BE2C (cell line): ENCODE results near the gene AFM.

Experiments used
- DNase-seq: peaks from one replicate; pipeline ENCODE4 v3.0.0-alpha.2; 2020
- H3K27me3 ChIP-seq: fragments of 250-450 bp; sonication (Bioruptor Pico); 2 replicates; pipeline ENCODE4 v1.5.1; 2020; ENCODE audit warnings: mild to moderate bottlenecking
- H3K36me3 ChIP-seq: fragments of 250-450 bp; sonication (Bioruptor Pico); 2 replicates; pipeline ENCODE4 v1.5.1; 2020; ENCODE audit warnings: mild to moderate bottlenecking
- H3K4me1 ChIP-seq: fragments of 250-450 bp; sonication (Bioruptor Pico); 2 replicates; pipeline ENCODE4 v1.5.1; 2020
- H3K4me3 ChIP-seq: 2 replicates; pipeline ENCODE4 v1.5.1; 2011; ENCODE audit warnings: low read depth, low read length
- H3K9me3 ChIP-seq: fragments of 250-450 bp; sonication (Bioruptor Pico); 2 replicates; pipeline ENCODE4 v1.5.1; 2020
- CTCF ChIP-seq: IDR thresholded peaks from 2 replicates; pipeline ENCODE4 v1.5.1; 2012; ENCODE audit warnings: mild to moderate bottlenecking, low read depth, low read length

AFM gene

GRCh38 chr4:73507541-73507940, 26.0 kb downstream of the AFM start:
- DNase-seq: no peak
- Histone ChIP-seq H3K4me3 (no peak overlapping the region), H3K4me1 (no peaks in the 10 kb centered on the region), H3K9me3 (no peaks in the 10 kb centered on the region), H3K36me3 (no peaks in the 10 kb centered on the region), H3K27me3 (peaks cover 3% of the 10 kb centered on the region; the same call in 1 of the 2 replicates)
- TF ChIP-seq CTCF: no peak

DNA sequence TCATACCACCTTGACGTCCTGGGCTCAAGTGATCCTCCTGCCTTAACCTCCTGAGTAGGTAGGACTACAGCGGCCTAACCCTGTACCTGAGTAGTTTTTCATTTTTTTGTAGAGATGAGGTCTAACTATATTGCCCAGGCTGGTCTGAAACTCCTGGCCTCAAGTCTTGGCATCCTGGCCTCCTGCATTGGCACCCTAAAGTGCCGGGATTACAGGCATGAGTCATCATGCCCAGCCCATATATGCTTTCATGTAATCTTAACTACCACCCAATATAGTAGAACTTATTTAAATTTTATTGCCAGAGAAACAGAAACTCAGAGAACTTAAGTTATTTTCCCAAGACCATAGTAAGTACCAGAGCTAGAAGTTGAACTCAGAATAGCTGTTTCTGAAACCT, 27.1 kb downstream of the AFM start:
- Histone ChIP-seq H3K4me1 (no peaks in the 10 kb centered on the region), H3K36me3 (no peaks in the 10 kb centered on the region), H3K27me3 (0 out of 2 replicates have a peak, but pooled peaks cover 3% of the 10 kb centered on the region), H3K4me3 (no peak overlapping the region), H3K9me3 (no peaks in the 10 kb centered on the region)
- TF ChIP-seq CTCF: no peak
- DNase-seq: no peak

GRCh38 chr4:73518340-73518739, 36.8 kb downstream of the AFM start:
- H3K27me3 ChIP-seq: peaks cover 5% of the 10 kb centered on the region; the same call in 1 of the 2 replicates
- no peak overlapping the region for H3K4me3 ChIP-seq
- peaks cover 8% of the 10 kb centered on the region for H3K4me1 ChIP-seq
- no peak for TF ChIP-seq CTCF
- no peaks in the 10 kb centered on the region for H3K9me3 ChIP-seq
- no peaks in the 10 kb centered on the region for H3K36me3 ChIP-seq
- no peak for DNase-seq

- peaks cover 18% of the 10 kb centered on the region for H3K4me1 ChIP-seq
- DNase-seq: peak; percentile 73
- H3K4me3 ChIP-seq: no peak overlapping the region
- TF ChIP-seq CTCF: no peak
- no peaks in the 10 kb centered on the region for H3K9me3 ChIP-seq
- H3K27me3 ChIP-seq: no peaks in the 10 kb centered on the region
- H3K36me3 ChIP-seq: no peaks in the 10 kb centered on the region
These were observed 39.3 kb downstream of the AFM start for GRCh38 chr4:73520821-73521220.

GRCh38 chr4:73523126-73523525, 41.6 kb downstream of the AFM start:
- Histone ChIP-seq H3K4me3 (no peak overlapping the region), H3K9me3 (no peaks in the 10 kb centered on the region), H3K27me3 (no peaks in the 10 kb centered on the region), H3K36me3 (no peaks in the 10 kb centered on the region), H3K4me1 (peaks cover 23% of the 10 kb centered on the region)
- no peak for TF ChIP-seq CTCF
- no peak for DNase-seq

DNA sequence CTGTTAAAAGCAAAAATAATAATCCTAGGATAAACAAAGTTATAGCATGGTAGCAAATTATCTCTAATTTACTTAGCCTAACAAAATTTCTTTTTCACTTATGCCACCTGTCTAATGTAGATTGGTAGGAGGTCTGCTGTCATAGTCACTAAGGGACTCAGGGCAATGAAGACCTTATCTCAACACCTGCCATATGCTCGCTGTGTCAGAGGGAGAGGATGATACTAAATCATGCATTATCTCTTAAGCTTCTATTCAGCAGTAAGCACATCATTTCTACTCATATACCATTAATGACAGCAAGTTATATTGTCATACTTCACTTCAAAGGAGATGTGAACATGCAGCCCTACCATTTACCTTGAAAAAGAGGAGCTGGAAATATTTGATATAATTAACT, 44.1 kb downstream of the AFM start:
- H3K36me3 ChIP-seq: no peaks in the 10 kb centered on the region
- no peaks in the 10 kb centered on the region for H3K27me3 ChIP-seq
- no peak overlapping the region for H3K4me3 ChIP-seq
- no peaks in the 10 kb centered on the region for H3K9me3 ChIP-seq
- TF ChIP-seq CTCF: no peak
- DNase-seq: no peak
- peaks cover 18% of the 10 kb centered on the region for H3K4me1 ChIP-seq
